Measurements from ENCODE around the gene ACOT4. TPM values are rescaled to one million over a fixed set of nuclear protein-coding genes. Genes with fewer than 3 reads are reported as not detected.

Gene ACOT4
- total RNA-seq, 1 donor from 2014 or later = 0.98 TPM

Other genes starting within 250 kb of the ACOT4 start
- 17.0 TPM for gene NUMB, start 133.3 kb upstream of the ACOT4 start, total RNA-seq
- 17.9 TPM for gene RIOX1, start 100.9 kb upstream of the ACOT4 start, total RNA-seq
- 3.7 TPM for gene ACOT1, start 54.7 kb upstream of the ACOT4 start, total RNA-seq
- gene HEATR4, start 32.9 kb upstream of the ACOT4 start, total RNA-seq = 0.74 TPM
- gene ACOT2, start 22.7 kb upstream of the ACOT4 start, total RNA-seq = 21.4 TPM
- gene ACOT6, start 20.6 kb downstream of the ACOT4 start, total RNA-seq = not detected
- gene DNAL1, start 53.1 kb downstream of the ACOT4 start, total RNA-seq = 21.9 TPM
- gene PNMA1, start 122.5 kb downstream of the ACOT4 start, total RNA-seq = 113 TPM